Vagina (tissue), 2 donors: ENCODE data around the gene PCDH1. TPM values are rescaled to one million over a fixed set of nuclear protein-coding genes. Genes with fewer than 3 reads are reported as not detected.
A peak's percentile ranks its signal among the peaks of the same experiment; 100 is the strongest.

ENCODE experiments used
- DNase-seq, 2 donors: peaks; one replicate each; pipeline ENCODE4 v3.0.0-alpha.2; 2017; ENCODE audit errors: extremely low spot score in 2 of 2
- H3K27ac ChIP-seq: fragments of 200-600 bp; sonication (generic); one replicate; pipeline ENCODE4 v1.5.1; 2019
- H3K27me3 ChIP-seq: fragments of 200-600 bp; sonication (generic); one replicate; pipeline ENCODE4 v1.5.1; 2019
- H3K36me3 ChIP-seq, 2 donors: fragments of 200-600 bp; sonication (generic); one replicate each; pipeline ENCODE4 v1.5.1; 2017 to 2019
- H3K4me1 ChIP-seq: fragments of 200-600 bp; sonication (generic); one replicate; pipeline ENCODE4 v1.5.1; 2019
- H3K4me3 ChIP-seq, 2 donors: fragments of 200-600 bp; sonication (generic); 1 replicate in 1 of 2; 2 replicates in 1 of 2; pipeline ENCODE4 v1.5.1; 2016 to 2019
- H3K9me3 ChIP-seq: fragments of 200-600 bp; sonication (generic); one replicate; pipeline ENCODE4 v1.5.1; 2019
- CTCF ChIP-seq, 3 experiments: fragments of 450-650 bp in 2 of 3; fragments of 200-600 bp in 1 of 3; sonication (generic) in 1 of 3; IDR thresholded peaks; one replicate each; pipeline ENCODE4 v1.5.1; 2017 to 2019; ENCODE audit warnings: antibody characterized with exemption in 3 of 3, mild to moderate bottlenecking in 2 of 3, moderate library complexity in 2 of 3
- POLR2A ChIP-seq, 2 donors: fragments of 450-650 bp; IDR thresholded peaks; one replicate each; pipeline ENCODE4 v1.6.1; 2017; ENCODE audit warnings: antibody characterized with exemption in 2 of 2, mild to moderate bottlenecking in 2 of 2, moderate library complexity in 2 of 2
- POLR2AphosphoS5 ChIP-seq, 2 donors: sonication (generic); formaldehyde crosslinking; IDR thresholded peaks; one replicate each; pipeline ENCODE4 v1.9.0; 2017; ENCODE audit warnings: antibody characterized with exemption in 2 of 2, mild to moderate bottlenecking in 2 of 2, low read depth in 1 of 2; ENCODE audit not compliant: insufficient read depth in 1 of 2
- intact Hi-C: fragments of 100-400 bp; cut with DNase I; formaldehyde crosslinking; loops from one replicate; pipeline ENCODE4 v1.15.1; 2023
- total RNA-seq: library from RNA; depleted of rRNA; stranded (reverse); fragments of >200 nt; gene quantifications from one replicate; pipeline ENCODE4 v1.2.3, GENCODE V29; 2016

The PCDH1 gene
- total RNA-seq, 1 donor from 2014 or later, result 38.8 TPM

GRCh38 chr5:141845371-141845851, 32.8 kb downstream of the PCDH1 start:
- TF ChIP-seq CTCF (IDR thresholded peaks at IDR 0.05), result no peak
- TF ChIP-seq POLR2A (IDR thresholded peaks at IDR 0.05), result no peak
- no peak for TF ChIP-seq POLR2AphosphoS5 (IDR thresholded peaks at IDR 0.05; ENCODE audit: insufficient read depth in 1 of 2, low read depth in 1 of 2)
- H3K9me3 ChIP-seq, result no peaks in the 10 kb centered on the region
- no peak overlapping the region for H3K4me3 ChIP-seq
- no peaks in the 10 kb centered on the region for H3K27me3 ChIP-seq
- DNase-seq, result no peak
- H3K27ac ChIP-seq, result peak overlapping the region; percentile 19
- intact Hi-C loops, result no loop called here
- H3K4me1 ChIP-seq, result peaks cover 45% of the 10 kb centered on the region
- H3K36me3 ChIP-seq, result no peaks in the 10 kb centered on the region

- DNase-seq, result no peak
- no peaks in the 10 kb centered on the region for H3K27me3 ChIP-seq
- TF ChIP-seq POLR2A (IDR thresholded peaks at IDR 0.05) (no peak), POLR2AphosphoS5 (IDR thresholded peaks at IDR 0.05; ENCODE audit: insufficient read depth in 1 of 2, low read depth in 1 of 2) (no peak), CTCF (IDR thresholded peaks at IDR 0.05) (no peak)
- H3K4me1 ChIP-seq, result peaks cover 40% of the 10 kb centered on the region
- H3K27ac ChIP-seq, result no peak overlapping the region
- H3K36me3 ChIP-seq, result no peaks in the 10 kb centered on the region
- H3K4me3 ChIP-seq, result no peak overlapping the region
- intact Hi-C loops, result no loop called here
- H3K9me3 ChIP-seq, result no peaks in the 10 kb centered on the region
Measured at GRCh38 chr5:141844414-141845097, 33.7 kb downstream of the PCDH1 start.

- intact Hi-C loops, result no loop called here
- no peak for DNase-seq
- no peak overlapping the region for H3K4me3 ChIP-seq
- H3K27ac ChIP-seq, result peak overlapping the region; percentile 52
- no peaks in the 10 kb centered on the region for H3K36me3 ChIP-seq
- H3K27me3 ChIP-seq, result no peaks in the 10 kb centered on the region
- H3K4me1 ChIP-seq, result peaks cover 31% of the 10 kb centered on the region
- H3K9me3 ChIP-seq, result no peaks in the 10 kb centered on the region
- TF ChIP-seq CTCF (IDR thresholded peaks at IDR 0.05) (no peak), POLR2A (IDR thresholded peaks at IDR 0.05) (no peak), POLR2AphosphoS5 (IDR thresholded peaks at IDR 0.05; ENCODE audit: insufficient read depth in 1 of 2, low read depth in 1 of 2) (no peak)
Measured at GRCh38 chr5:141843156-141843927, 34.9 kb downstream of the PCDH1 start.

GRCh38 chr5:141841378-141842180, 36.6 kb downstream of the PCDH1 start:
- Histone ChIP-seq H3K4me3 (no peak overlapping the region), H3K27ac (peak overlapping the region; percentile 52), H3K27me3 (no peaks in the 10 kb centered on the region), H3K36me3 (no peaks in the 10 kb centered on the region), H3K4me1 (peaks cover 20% of the 10 kb centered on the region), H3K9me3 (no peaks in the 10 kb centered on the region)
- TF ChIP-seq POLR2AphosphoS5 (IDR thresholded peaks at IDR 0.05; ENCODE audit: insufficient read depth in 1 of 2, low read depth in 1 of 2) (peak; percentile 24 to 27), POLR2A (IDR thresholded peaks at IDR 0.05) (no peak)
- intact Hi-C loops, result no loop called here
- DNase-seq, result no peak

GRCh38 chr5:141840826-141841360, 37.3 kb downstream of the PCDH1 start:
- Histone ChIP-seq H3K36me3 (no peaks in the 10 kb centered on the region), H3K27me3 (no peaks in the 10 kb centered on the region), H3K4me3 (no peak overlapping the region), H3K4me1 (peaks cover 20% of the 10 kb centered on the region), H3K9me3 (no peaks in the 10 kb centered on the region), H3K27ac (peak overlapping the region; percentile 52)
- no peak for TF ChIP-seq POLR2A (IDR thresholded peaks at IDR 0.05)
- TF ChIP-seq POLR2AphosphoS5 (IDR thresholded peaks at IDR 0.05; ENCODE audit: insufficient read depth in 1 of 2, low read depth in 1 of 2), result no peak
- no peak for TF ChIP-seq CTCF (IDR thresholded peaks at IDR 0.05)
- DNase-seq, result no peak
- intact Hi-C loops, result no loop called here
